K562 (cell line): ENCODE measurements around the gene RECQL5. TPM values are rescaled to one million over a fixed set of nuclear protein-coding genes. Genes with fewer than 3 reads are reported as not detected.
A peak's percentile ranks its signal among the peaks of the same experiment; 100 is the strongest.

Source experiments
- ATAC-seq: fragments of 200-7000 bp; cut with Tn5 transposase; 3 replicates; pipeline ENCODE4 v1.9.1; 2020; ENCODE audit warnings: moderate library complexity
- BruUV-seq: library from RNA; stranded (reverse); fragments of 400-500 nt; replicated peaks from 2 replicates; lab custom pipeline; 2021; lab: Mats Ljungman, UMichigan
- CTCF ChIA-PET: fragments of 300-600 bp; formaldehyde crosslinking; extraction: SDS; loops from one replicate; lab custom pipeline; 2021; ENCODE audit warnings: low intra/inter-chr PET ratio; lab: Yijun Ruan, JAX
- POLR2A ChIA-PET: fragments of 300-600, 350-650 bp; sonication (Branson Sonifier 250); formaldehyde crosslinking; extraction: SDS; loops from one replicate; lab custom pipeline; 2021; ENCODE audit warnings: antibody characterized with exemption, inconsistent platforms; lab: Yijun Ruan, JAX
- DNase-seq, 4 experiments: peaks; one replicate each; pipeline versions ENCODE4 v3.0.0 to v3.0.0-alpha.2; 2011 to 2018; ENCODE audit warnings: low spot score in 3 of 4, mixed read lengths in 3 of 4; ENCODE audit errors: extremely low read depth in 1 of 4
- FAIRE-seq: peaks from 2 replicates; lab custom pipeline; 2011; peaks lifted over from hg19 to GRCh38; lab: Jason Lieb, UNC
- H2AFZ ChIP-seq: 2 replicates; pipeline ENCODE4 v1.6.0; 2011; ENCODE audit warnings: low read depth, low read length, control low read depth, inconsistent platforms
- H3K27ac ChIP-seq: fragments of 200-600 bp; 3 replicates; pipeline ENCODE4 v1.8.0; 2011; ENCODE audit warnings: low read depth, mild to moderate bottlenecking, control low read depth, inconsistent platforms, low read length, moderate library complexity, mixed read lengths; ENCODE audit errors: extremely low read depth
- H3K27me3 ChIP-seq, 2 experiments: fragments of 300-600 bp in 1 of 2; 2 replicates in 1 of 2; 3 replicates in 1 of 2; pipeline versions ENCODE4 v1.6.0 to v1.8.0; 2011; ENCODE audit warnings: inconsistent platforms in 2 of 2, low read length in 2 of 2, mild to moderate bottlenecking in 1 of 2, mixed read lengths in 1 of 2, moderate library complexity in 1 of 2; ENCODE audit not compliant: control insufficient read depth in 2 of 2, insufficient read depth in 2 of 2
- H3K36me3 ChIP-seq: fragments of 300-600 bp; 3 replicates; pipeline ENCODE4 v1.8.0; 2011; ENCODE audit warnings: mild to moderate bottlenecking, low read length, inconsistent platforms; ENCODE audit not compliant: control insufficient read depth, insufficient read depth
- H3K4me1 ChIP-seq, 2 experiments: fragments of 200-600 bp in 1 of 2; replicated peaks in 1 of 2; 2 replicates in 1 of 2; 3 replicates in 1 of 2; pipeline versions ENCODE4 v1.5.1 to v1.8.0; 2011; ENCODE audit warnings: inconsistent platforms in 2 of 2, low read length in 2 of 2, mild to moderate bottlenecking in 1 of 2, mixed read lengths in 1 of 2, moderate library complexity in 1 of 2; ENCODE audit not compliant: control insufficient read depth in 2 of 2, insufficient read depth in 2 of 2
- H3K4me2 ChIP-seq: 2 replicates; pipeline ENCODE4 v1.6.1; 2011; ENCODE audit warnings: low read length, control low read depth, inconsistent platforms, mixed read lengths; ENCODE audit not compliant: insufficient read depth
- H3K4me3 ChIP-seq: fragments of 200-600 bp; sonication (generic), shearing (Covaris generic); 2 replicates; pipeline ENCODE4 v1.5.1; 2016; ENCODE audit warnings: control low read depth, inconsistent platforms
- H3K79me2 ChIP-seq: fragments of 200-600 bp; 3 replicates; pipeline ENCODE4 v1.8.0; 2011; ENCODE audit warnings: low read length, inconsistent platforms; ENCODE audit not compliant: control insufficient read depth, insufficient read depth
- H3K9ac ChIP-seq, 2 experiments: 2 replicates each; pipeline versions ENCODE4 v1.6.0 to v1.6.1; 2011; ENCODE audit warnings: low read depth in 2 of 2, low read length in 2 of 2, control low read depth in 1 of 2, inconsistent platforms in 1 of 2, mild to moderate bottlenecking in 1 of 2, mixed read lengths in 1 of 2; ENCODE audit not compliant: insufficient read depth in 1 of 2
- H3K9me1 ChIP-seq: one replicate; pipeline ENCODE4 v1.6.0; 2011; ENCODE audit warnings: inconsistent platforms, mild to moderate bottlenecking, low read length, moderate library complexity; ENCODE audit not compliant: control insufficient read depth, insufficient read depth
- H3K9me3 ChIP-seq: replicated peaks from 2 replicates; pipeline ENCODE4 v1.5.1; 2011; ENCODE audit warnings: low read depth, low read length, inconsistent platforms; ENCODE audit not compliant: control insufficient read depth, insufficient read depth
- H4K20me1 ChIP-seq: replicated peaks from 2 replicates; pipeline ENCODE4 v1.6.1; 2011; ENCODE audit warnings: low read length, inconsistent platforms, mixed read lengths; ENCODE audit not compliant: control insufficient read depth, insufficient read depth
- COPS2 ChIP-seq: fragments of 450-650 bp; conservative IDR thresholded peaks from 2 replicates; pipeline ENCODE4 v1.6.1; 2016; ENCODE audit warnings: mild to moderate bottlenecking, moderate library complexity
- HDAC3 ChIP-seq: fragments of 450-650 bp; IDR thresholded peaks from 2 replicates; pipeline ENCODE4 v1.6.1; 2018; ENCODE audit warnings: borderline replicate concordance, mild to moderate bottlenecking, moderate library complexity; ENCODE audit not compliant: partially characterized antibody
- MCM3 ChIP-seq: fragments of 450-650 bp; IDR thresholded peaks from 2 replicates; pipeline ENCODE4 v1.6.1; 2016
- RBM25 ChIP-seq: fragments of 200-400 bp; formaldehyde crosslinking; IDR thresholded peaks from 2 replicates; pipeline ENCODE4 v1.6.1; 2018; ENCODE audit warnings: low read length, low read depth, moderate library complexity; ENCODE audit not compliant: severe bottlenecking
- TEAD2 ChIP-seq: fragments of 450-650 bp; IDR thresholded peaks from 2 replicates; pipeline ENCODE4 v1.6.1; 2016; ENCODE audit warnings: missing genetic modification characterization, control low read depth, missing compliant biosample characterization
- ZNF224 ChIP-seq: sonication (generic); formaldehyde crosslinking; IDR thresholded peaks from 2 replicates; pipeline ENCODE4 v1.8.0; 2022; ENCODE audit warnings: mild to moderate bottlenecking, missing genetic modification reagents
- WGBS: fragments of 100-300 bp; shearing (Covaris generic); methylation state at CpG from one replicate; pipeline ENCODE4 v1.1.6; 2016; ENCODE audit warnings: low coverage, mixed read lengths; ENCODE audit not compliant: insufficient coverage; ENCODE audit errors: missing lambda C conversion rate; 5-methylcytosine and 5-hydroxymethylcytosine counted together
- in situ Hi-C: fragments of 300-500 bp; cut with MboI; formaldehyde crosslinking; loops from 4 replicates; pipeline ENCODE4 v1.15.0; 2018; ENCODE audit warnings: inconsistent platforms, mixed read lengths
- intact Hi-C: fragments of 100-400 bp; cut with micrococcal nuclease; formaldehyde crosslinking; loops from 2 replicates; pipeline ENCODE4 v1.14.2; 2022
- polyA plus RNA-seq, 8 experiments: library from polyadenylated mRNA; depleted of rRNA in 4 of 8; stranded (reverse) in 5 of 8; unstranded in 3 of 8; fragments of >200 nt; fragmentation: Nextera tagmentation in 2 of 8; fragmentation: Illumina TruSeq in 1 of 8; extraction: Ambion mirVana in 2 of 8; extraction: Trizol in 1 of 8; gene quantifications; 2 replicates each; pipeline versions ENCODE4 v1.2.1 to v1.2.3, GENCODE V29; 2011 to 2014; ENCODE audit warnings: inconsistent platforms in 1 of 8, missing spikeins in 1 of 8
- total RNA-seq, 7 experiments: library from RNA; depleted of rRNA in 6 of 7; stranded (reverse); fragments of >200 nt in 6 of 7; fragmentation: Illumina TruSeq in 2 of 7; extraction: Trizol in 2 of 7; gene quantifications; 2 replicates each; pipeline versions ENCODE4 v1.2.1 to v1.2.3, GENCODE V29; 2011 to 2021; ENCODE audit warnings: low replicate concordance in 1 of 7

RECQL5 gene
- total and polyA plus RNA-seq, 9 of the 15 experiments (the other 6 are each of a cell fraction or from before 2014, with no cell fraction given), result 4.1 to 34.8 (median 16.4) TPM

GRCh38 chr17:75649687-75650086 lies 17.3 kb downstream of the RECQL5 start (continued):
- TF ChIP-seq HDAC3 (no peak), MCM3 (no peak), TEAD2 (no peak), COPS2 (no peak)

- peaks cover 2 to 13% of the 10 kb centered on the region in 2 experiments; a peak in 4 of 5 replicates for H3K4me1 ChIP-seq
- no peak overlapping the region for H3K27ac ChIP-seq
- 83% methylated on average over 7 of the region's 7 CpGs for WGBS
- in situ Hi-C loops (no loop called here), intact Hi-C loops (no loop called here)
- H3K9me3 ChIP-seq, result no peaks in the 10 kb centered on the region
- H4K20me1 ChIP-seq, result peaks cover 5% of the 10 kb centered on the region
- H2AFZ ChIP-seq, result no peak overlapping the region
- no TSS peak for BruUV-seq
- H3K36me3 ChIP-seq, result peaks cover 31% of the 10 kb centered on the region
- no peak overlapping the region for H3K9ac ChIP-seq
- DNase-seq (no peak), FAIRE-seq (no peak), ATAC-seq (no peak)
- ChIA-PET POLR2A (no interaction called here), CTCF (no interaction called here)
- TF ChIP-seq ZNF224 (CRISPR knock-in tag), result no peak
- TF ChIP-seq RBM25, result peak; percentile 58
- peaks cover 3% of the 10 kb centered on the region for H3K9me1 ChIP-seq
- H3K4me2 ChIP-seq, result no peak overlapping the region
- H3K4me3 ChIP-seq, result no peak overlapping the region
- H3K79me2 ChIP-seq, result no peaks in the 10 kb centered on the region
- H3K27me3 ChIP-seq, result no peaks in the 10 kb centered on the region
Measured at GRCh38 chr17:75647921-75648320, 19.0 kb downstream of the RECQL5 start.
